Measurements from ENCODE around the gene BHLHE23.

BHLHE23 gene

DNA sequence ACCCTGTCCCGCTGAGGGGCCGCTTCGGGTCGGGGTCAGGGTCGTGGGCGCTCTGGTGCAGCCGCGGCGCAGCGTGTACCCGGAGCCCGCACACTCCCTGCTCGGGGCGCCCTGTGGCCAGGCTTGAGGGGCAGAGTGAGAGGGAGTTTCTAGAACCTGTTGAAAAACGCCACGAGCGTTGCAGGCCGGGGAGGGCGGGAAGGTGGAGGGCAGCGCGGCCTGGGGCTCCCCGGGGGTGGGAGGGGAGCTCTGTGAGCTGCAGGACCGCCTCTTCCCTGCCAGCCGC, 539 bp upstream of the BHLHE23 start:
- no peak for DNase-seq (ENCODE audit: low spot score)
- in situ Hi-C loops (cut with MboI; ENCODE audit: low sequenced_read_pairs, unreplicated experiment), result no loop called here

GRCh38 chr20:63005862-63006539, 763 bp downstream of the BHLHE23 start:
- in situ Hi-C loops (cut with MboI; ENCODE audit: low sequenced_read_pairs, unreplicated experiment), result no loop called here
- DNase-seq (ENCODE audit: low spot score), result no peak
- TF ChIP-seq, protein P1, sequence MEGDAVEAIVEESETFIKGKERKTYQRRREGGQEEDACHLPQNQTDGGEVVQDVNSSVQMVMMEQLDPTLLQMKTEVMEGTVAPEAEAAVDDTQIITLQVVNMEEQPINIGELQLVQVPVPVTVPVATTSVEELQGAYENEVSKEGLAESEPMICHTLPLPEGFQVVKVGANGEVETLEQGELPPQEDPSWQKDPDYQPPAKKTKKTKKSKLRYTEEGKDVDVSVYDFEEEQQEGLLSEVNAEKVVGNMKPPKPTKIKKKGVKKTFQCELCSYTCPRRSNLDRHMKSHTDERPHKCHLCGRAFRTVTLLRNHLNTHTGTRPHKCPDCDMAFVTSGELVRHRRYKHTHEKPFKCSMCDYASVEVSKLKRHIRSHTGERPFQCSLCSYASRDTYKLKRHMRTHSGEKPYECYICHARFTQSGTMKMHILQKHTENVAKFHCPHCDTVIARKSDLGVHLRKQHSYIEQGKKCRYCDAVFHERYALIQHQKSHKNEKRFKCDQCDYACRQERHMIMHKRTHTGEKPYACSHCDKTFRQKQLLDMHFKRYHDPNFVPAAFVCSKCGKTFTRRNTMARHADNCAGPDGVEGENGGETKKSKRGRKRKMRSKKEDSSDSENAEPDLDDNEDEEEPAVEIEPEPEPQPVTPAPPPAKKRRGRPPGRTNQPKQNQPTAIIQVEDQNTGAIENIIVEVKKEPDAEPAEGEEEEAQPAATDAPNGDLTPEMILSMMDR (IDR thresholded peaks at IDR 0.05; ENCODE audit: borderline replicate concordance, control extremely low read depth, extremely low read depth, insufficient read depth, missing control alignments), result no peak

More for the DNA sequence above, 539 bp upstream of the BHLHE23 start:
- TF ChIP-seq, protein P1 (IDR thresholded peaks at IDR 0.05; ENCODE audit: borderline replicate concordance, control extremely low read depth, extremely low read depth, insufficient read depth, missing control alignments), result no peak

DNA sequence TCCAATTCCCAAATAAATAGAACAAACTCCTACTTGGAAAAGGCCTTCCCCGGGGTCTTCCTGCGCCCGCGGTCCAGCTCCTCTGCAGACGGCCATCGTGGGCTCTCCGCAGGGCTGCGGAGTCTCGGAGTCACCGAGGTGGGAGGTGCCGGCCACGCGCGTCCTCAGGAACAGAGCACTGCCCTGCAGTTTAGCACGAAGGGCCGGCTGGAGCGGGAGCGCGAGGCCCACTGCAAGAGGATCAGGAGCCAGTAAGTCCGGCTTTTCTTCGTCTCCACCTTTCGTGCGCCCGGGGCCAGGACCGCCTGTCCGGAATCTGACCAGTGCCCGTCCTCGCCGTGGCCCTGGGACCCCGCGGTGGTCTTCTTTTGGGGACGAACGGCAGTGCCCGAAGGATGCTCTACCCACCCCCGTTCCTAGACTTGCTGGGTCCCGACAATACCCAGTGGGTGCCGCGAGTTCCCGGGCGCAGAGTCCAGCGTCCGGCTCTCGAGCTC, 1.4 kb downstream of the BHLHE23 start:
- DNase-seq (ENCODE audit: low spot score), result no peak
- TF ChIP-seq, protein P1 (IDR thresholded peaks at IDR 0.05; ENCODE audit: borderline replicate concordance, control extremely low read depth, extremely low read depth, insufficient read depth, missing control alignments), result no peak
- in situ Hi-C loops (cut with MboI; ENCODE audit: low sequenced_read_pairs, unreplicated experiment), result no loop called here

DNA sequence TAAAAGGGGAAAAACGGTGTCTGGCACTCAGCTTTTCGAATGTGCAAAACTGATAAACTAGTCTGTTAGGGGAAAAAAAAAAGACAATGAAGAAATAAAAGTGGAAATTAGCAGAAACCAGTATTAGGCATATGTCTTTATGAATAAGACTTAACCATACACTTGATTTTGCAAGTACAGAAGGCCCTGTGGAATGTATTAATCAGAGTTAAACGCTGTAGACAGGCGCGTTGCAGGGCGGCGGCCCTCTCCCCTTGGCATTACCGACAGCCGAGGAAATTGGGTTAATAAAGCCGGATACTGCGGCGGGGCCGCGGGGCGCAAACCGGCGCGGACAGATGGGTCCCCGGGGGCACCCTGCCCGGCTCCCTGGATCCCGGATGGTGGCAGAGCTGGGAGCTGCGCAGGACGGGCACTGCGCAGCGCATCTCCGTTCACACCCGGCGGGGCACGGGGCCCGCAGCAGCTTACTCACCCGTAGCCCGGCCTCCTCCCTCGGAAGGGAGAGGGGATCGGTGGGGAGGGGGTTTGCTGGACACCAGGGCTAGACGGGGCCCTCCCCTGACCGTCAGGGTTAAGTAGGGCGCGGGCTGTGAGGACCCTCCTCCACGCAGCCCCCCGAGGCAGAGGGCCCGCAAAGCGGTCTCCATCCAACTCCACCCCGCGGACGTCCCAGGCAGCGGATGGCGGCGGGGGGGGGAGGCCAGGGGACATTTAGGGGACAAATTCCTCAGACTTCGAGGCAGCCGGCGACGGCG, 2.0 kb downstream of the BHLHE23 start:
- no peak for DNase-seq (ENCODE audit: low spot score)
- TF ChIP-seq, protein P1 (IDR thresholded peaks at IDR 0.05; ENCODE audit: borderline replicate concordance, control extremely low read depth, extremely low read depth, insufficient read depth, missing control alignments), result no peak
- in situ Hi-C loops (cut with MboI; ENCODE audit: low sequenced_read_pairs, unreplicated experiment), result no loop called here

DNA sequence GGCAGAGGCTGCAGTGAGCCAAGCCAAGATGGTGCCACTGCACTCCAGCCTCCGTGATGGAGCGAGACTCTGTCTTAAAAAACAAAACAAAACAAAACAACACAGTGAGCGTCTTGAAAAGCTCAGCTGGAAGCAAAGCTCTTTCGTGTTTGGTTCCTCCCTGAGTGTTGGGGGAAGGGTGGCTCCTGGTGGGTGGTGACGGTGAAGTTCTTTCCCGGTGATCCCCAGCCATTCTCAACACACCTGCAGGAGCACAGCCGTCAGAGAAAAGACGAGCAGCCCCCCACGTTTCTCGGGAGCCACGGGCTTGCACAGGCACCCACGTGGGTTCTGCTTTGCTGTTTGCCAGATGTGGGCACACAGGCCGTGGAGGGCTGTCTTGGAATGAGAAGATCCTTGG, 3.2 kb downstream of the BHLHE23 start:
- in situ Hi-C loops (cut with MboI; ENCODE audit: low sequenced_read_pairs, unreplicated experiment), result no loop called here
- no peak for DNase-seq (ENCODE audit: low spot score)
- TF ChIP-seq, protein P1 (IDR thresholded peaks at IDR 0.05; ENCODE audit: borderline replicate concordance, control extremely low read depth, extremely low read depth, insufficient read depth, missing control alignments), result no peak

GRCh38 chr20:63002511-63002910, 4.3 kb downstream of the BHLHE23 start:
- TF ChIP-seq, protein P1 (IDR thresholded peaks at IDR 0.05; ENCODE audit: borderline replicate concordance, control extremely low read depth, extremely low read depth, insufficient read depth, missing control alignments), result no peak
- in situ Hi-C loops (cut with MboI; ENCODE audit: low sequenced_read_pairs, unreplicated experiment), result no loop called here
- DNase-seq (ENCODE audit: low spot score), result no peak
